OCI-LY1 (cell line): ENCODE data around the gene AGRN.

Source experiments
- CTCF ChIP-seq: fragments of 200-600 bp; sonication (generic), shearing (Covaris generic); IDR thresholded peaks from 2 replicates; pipeline ENCODE4 v1.5.1; 2017; ENCODE audit warnings: mild to moderate bottlenecking, antibody characterized with exemption, low read length, moderate library complexity, mixed read lengths
- EZH2 ChIP-seq: fragments of 200-600 bp; sonication (generic), shearing (Covaris generic); IDR thresholded peaks from 2 replicates; pipeline ENCODE4 v1.8.0; 2017; ENCODE audit warnings: borderline replicate concordance, mixed run types, mild to moderate bottlenecking, antibody characterized with exemption, low read length, moderate library complexity, mixed read lengths

GRCh38 chr1:1100296-1100695 is 80.4 kb downstream of the AGRN start:
- TF ChIP-seq CTCF (no peak), EZH2 (no peak)
